ENCODE measurements around the gene HJURP.

The HJURP gene

DNA sequence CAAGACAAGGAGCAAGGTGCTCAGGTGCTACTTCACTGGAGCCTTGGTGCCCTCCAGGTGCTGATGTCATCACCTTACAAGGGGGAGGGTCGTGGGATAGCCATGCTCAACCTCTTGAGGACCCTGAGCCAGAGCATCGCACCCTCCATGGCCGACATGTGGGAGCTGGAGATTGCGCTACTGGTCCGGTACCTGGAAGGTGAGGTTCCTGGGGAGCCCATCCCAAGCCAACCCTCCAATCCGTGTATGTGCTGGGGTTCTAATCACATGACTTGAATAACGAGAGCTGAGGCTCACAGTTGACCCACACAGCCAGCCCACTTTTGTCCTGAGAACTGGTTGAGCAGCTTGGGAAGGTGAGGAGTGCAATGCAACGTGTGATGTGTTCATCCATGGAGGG, 50.3 kb downstream of the HJURP start:
- TF ChIP-seq, protein P1, sequence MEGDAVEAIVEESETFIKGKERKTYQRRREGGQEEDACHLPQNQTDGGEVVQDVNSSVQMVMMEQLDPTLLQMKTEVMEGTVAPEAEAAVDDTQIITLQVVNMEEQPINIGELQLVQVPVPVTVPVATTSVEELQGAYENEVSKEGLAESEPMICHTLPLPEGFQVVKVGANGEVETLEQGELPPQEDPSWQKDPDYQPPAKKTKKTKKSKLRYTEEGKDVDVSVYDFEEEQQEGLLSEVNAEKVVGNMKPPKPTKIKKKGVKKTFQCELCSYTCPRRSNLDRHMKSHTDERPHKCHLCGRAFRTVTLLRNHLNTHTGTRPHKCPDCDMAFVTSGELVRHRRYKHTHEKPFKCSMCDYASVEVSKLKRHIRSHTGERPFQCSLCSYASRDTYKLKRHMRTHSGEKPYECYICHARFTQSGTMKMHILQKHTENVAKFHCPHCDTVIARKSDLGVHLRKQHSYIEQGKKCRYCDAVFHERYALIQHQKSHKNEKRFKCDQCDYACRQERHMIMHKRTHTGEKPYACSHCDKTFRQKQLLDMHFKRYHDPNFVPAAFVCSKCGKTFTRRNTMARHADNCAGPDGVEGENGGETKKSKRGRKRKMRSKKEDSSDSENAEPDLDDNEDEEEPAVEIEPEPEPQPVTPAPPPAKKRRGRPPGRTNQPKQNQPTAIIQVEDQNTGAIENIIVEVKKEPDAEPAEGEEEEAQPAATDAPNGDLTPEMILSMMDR (IDR thresholded peaks at IDR 0.05; ENCODE audit: low read depth, low read length): no peak
- H3K4me3 ChIP-seq (ENCODE audit: low read depth, low read length): no peak overlapping the region

DNA sequence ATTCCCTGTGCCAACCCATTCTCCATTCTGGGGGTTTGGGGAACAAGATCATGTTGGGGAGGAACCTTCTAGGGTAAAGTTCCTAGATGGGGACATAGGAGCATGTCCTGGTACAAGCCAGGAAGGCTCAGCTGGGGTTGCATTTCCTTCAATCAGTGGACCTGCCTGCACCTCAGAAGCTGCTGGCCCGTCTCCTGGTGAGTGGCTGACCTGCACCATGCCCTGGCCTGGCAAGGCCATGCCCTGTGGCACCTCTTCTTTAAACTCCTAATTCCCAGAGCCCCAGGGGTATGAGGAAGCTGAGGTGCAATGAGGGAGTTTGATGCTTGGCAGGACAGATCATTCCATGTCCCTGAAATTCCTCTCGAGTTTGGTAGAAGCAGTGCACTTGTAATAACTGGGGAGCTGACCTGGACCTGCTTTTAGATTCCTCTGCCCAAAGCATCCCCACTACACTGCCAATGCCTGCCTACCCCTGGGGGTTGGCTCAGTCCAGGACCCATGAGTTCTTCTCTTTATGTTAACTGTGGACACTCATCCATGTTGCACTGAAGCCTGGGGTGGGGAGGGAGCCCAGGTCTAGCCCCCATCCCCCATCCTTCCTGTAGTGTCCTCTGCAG, 50.9 kb downstream of the HJURP start:
- no peak overlapping the region for H3K4me3 ChIP-seq (ENCODE audit: low read depth, low read length)
- TF ChIP-seq, protein P1 (IDR thresholded peaks at IDR 0.05; ENCODE audit: low read depth, low read length): no peak

DNA sequence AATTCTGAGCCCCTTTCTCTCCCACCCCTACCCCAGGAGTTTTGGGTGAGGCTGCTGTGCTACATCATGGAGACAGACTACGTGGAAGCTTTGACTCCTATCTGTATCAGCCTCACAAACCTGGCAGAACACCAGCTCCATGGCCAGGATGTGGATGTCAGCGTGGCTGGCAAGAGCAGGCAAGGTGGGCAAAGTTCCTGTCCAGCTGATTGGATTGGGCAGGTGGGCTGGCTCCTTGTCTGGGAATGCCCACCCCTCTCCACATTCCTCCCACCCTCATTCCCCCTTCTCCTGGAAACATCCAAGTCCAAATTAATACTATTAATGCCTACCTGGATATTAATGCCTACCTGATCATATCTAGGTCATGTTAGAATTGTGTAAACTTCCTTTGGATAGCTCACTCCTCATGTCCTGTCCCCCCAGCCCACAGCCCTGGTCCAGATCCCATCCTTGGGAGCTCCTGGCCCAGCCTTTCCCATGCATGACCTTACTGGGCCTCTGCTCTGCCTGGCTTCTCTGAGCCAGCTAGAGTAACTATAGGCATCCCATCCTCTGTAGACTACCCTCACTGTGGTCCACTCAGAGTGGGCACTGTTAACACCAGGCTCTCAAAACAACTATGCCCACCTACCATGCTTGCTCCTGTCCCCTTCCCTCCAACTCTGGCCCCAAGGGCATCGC, 52.1 kb downstream of the HJURP start:
- TF ChIP-seq, protein P1 (IDR thresholded peaks at IDR 0.05; ENCODE audit: low read depth, low read length): no peak
- H3K4me3 ChIP-seq (ENCODE audit: low read depth, low read length): no peak overlapping the region

DNA sequence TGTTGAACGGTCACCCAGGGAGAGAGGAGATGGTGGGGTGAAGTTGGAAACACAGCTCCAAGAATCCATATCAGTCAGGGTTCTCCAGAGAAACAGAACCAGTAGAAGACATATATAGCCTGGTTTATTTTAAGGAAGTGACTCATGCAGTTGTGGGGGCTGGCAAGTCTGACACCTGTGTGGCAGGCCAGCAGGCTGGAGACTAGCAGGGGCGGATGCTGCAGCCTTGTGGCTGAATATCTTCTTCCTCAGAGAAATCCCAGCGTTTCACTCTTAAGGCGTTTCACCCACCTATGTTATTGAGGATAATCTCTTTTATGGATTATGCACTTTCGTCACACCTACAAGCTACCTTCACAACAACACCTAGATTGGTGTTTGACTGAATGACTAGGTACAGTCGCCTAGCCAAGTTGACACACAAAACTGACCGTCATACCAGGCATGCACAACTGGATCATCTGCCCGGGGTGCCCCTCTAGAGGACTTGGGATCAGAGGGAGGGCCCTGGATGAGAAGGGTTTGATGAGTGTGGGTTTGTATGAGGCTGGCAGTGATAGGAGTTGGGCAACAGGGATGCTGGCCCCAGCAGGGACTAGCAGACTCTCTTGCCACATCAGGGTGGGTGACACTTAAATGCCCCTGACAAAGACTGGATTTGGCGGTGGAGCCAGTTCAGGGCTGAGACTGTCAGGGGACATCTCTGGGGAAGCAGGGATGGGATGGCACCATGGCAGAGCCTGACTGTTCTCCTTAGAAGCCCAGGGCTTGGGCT, 52.8 kb downstream of the HJURP start:
- H3K4me3 ChIP-seq (ENCODE audit: low read depth, low read length): no peak overlapping the region
- TF ChIP-seq, protein P1 (IDR thresholded peaks at IDR 0.05; ENCODE audit: low read depth, low read length): no peak

DNA sequence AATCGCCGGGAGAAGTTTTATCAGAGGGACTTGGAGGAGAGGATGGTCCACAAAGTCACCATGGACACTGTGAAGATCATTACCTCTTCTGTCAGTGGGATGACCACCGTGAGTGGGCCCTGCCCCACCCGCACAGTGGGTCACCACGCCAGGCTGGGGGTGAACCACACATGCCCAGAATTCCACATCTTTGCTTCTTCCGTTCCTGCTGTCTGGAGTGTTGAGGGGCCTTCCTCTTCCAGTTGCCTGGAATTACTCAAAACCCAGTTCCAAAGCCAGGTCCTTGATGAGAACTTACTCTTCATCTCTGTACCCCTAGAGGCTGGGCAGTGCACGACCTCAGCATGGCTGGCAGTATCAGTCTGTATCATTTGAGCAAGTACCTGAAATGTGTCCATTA, 54.1 kb downstream of the HJURP start:
- TF ChIP-seq, protein P1 (IDR thresholded peaks at IDR 0.05; ENCODE audit: low read depth, low read length): no peak

DNA sequence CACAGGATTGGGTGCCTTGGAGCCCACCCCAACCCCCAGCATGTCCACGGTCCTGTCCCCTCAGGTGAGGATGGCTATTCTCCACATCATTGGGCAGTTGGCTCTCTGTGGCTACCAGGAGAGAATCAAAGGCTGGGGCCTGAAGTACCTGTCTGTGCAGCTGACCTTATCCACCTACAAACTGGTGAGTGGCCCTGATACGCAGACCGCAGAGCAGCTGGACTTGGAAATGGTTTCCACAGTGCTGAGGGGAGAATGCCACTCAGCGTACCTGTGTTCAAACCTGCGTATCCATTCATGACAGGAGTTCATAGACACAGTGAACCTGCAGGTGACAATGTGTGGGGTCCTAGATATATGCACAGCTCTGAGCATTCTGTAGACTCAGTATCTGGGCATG, 54.6 kb downstream of the HJURP start:
- TF ChIP-seq, protein P1 (IDR thresholded peaks at IDR 0.05; ENCODE audit: low read depth, low read length): no peak
- H3K4me3 ChIP-seq (ENCODE audit: low read depth, low read length): no peak overlapping the region

More for the DNA sequence above, 54.1 kb downstream of the HJURP start:
- H3K4me3 ChIP-seq (ENCODE audit: low read depth, low read length): no peak overlapping the region
